IMR-90 (cell line): ENCODE measurements around the gene GRIK1. TPM values are rescaled to one million over a fixed set of nuclear protein-coding genes. Genes with fewer than 3 reads are reported as not detected.

ENCODE experiments used
- ATAC-seq: fragments of 200-7000 bp; cut with Tn5 transposase; 2 replicates; pipeline ENCODE4 v1.9.1; 2020; ENCODE audit warnings: low read depth, mild to moderate bottlenecking, moderate library complexity
- BruUV-seq: library from RNA; stranded (reverse); fragments of 400-500 nt; replicated peaks from 2 replicates; lab custom pipeline; 2021; lab: Mats Ljungman, UMichigan
- CTCF ChIA-PET: fragments of 300-600 bp; formaldehyde crosslinking; extraction: SDS; loops from one replicate; lab custom pipeline; 2021; ENCODE audit warnings: antibody characterized with exemption; lab: Yijun Ruan, JAX
- POLR2A ChIA-PET: fragments of 300-600 bp; sonication (Branson Sonifier 250); formaldehyde crosslinking; loops from one replicate; lab custom pipeline; 2022; ENCODE audit warnings: antibody characterized with exemption; ENCODE audit not compliant: unreplicated experiment; lab: Charles Lee
- DNase-seq: peaks from one replicate; pipeline ENCODE4 v3.0.0; 2013
- H2AFZ ChIP-seq: replicated peaks from 2 replicates; pipeline ENCODE3; 2013; ENCODE audit warnings: low read length, mild to moderate bottlenecking; ENCODE audit not compliant: poor library complexity
- H2AK5ac ChIP-seq: 2 replicates; pipeline ENCODE4 v1.6.1; 2013; ENCODE audit warnings: low read depth, low read length, inconsistent platforms
- H2AK9ac ChIP-seq: replicated peaks from 2 replicates; pipeline ENCODE3; 2013; ENCODE audit warnings: mild to moderate bottlenecking, low read depth, low read length, moderate library complexity; ENCODE audit not compliant: poor library complexity
- H2BK120ac ChIP-seq: 2 replicates; pipeline ENCODE4 v1.6.1; 2013; ENCODE audit warnings: low read depth, low read length, inconsistent platforms
- H2BK15ac ChIP-seq: 3 replicates; pipeline ENCODE4 v1.6.1; 2013; ENCODE audit warnings: low read depth, low read length, inconsistent platforms
- H2BK20ac ChIP-seq: 2 replicates; pipeline ENCODE4 v1.6.1; 2013; ENCODE audit warnings: low read depth, mild to moderate bottlenecking, inconsistent platforms, low read length, moderate library complexity
- H2BK5ac ChIP-seq: 2 replicates; pipeline ENCODE4 v1.6.1; 2013; ENCODE audit warnings: mild to moderate bottlenecking, low read depth, low read length, inconsistent platforms; ENCODE audit not compliant: poor library complexity, severe bottlenecking
- H3K14ac ChIP-seq: replicated peaks from 2 replicates; pipeline ENCODE4 v1.6.1; 2013; ENCODE audit warnings: low read depth, low read length, inconsistent platforms
- H3K18ac ChIP-seq: 2 replicates; pipeline ENCODE4 v1.6.1; 2013; ENCODE audit warnings: low read depth, low read length, control low read depth
- H3K23ac ChIP-seq: 2 replicates; pipeline ENCODE4 v1.6.1; 2013; ENCODE audit warnings: low read depth, low read length, inconsistent platforms
- H3K27ac ChIP-seq: 2 replicates; pipeline ENCODE4 v1.5.1; 2013; ENCODE audit warnings: mild to moderate bottlenecking, control low read depth, low read length; ENCODE audit not compliant: insufficient read depth
- H3K27me3 ChIP-seq: 2 replicates; pipeline ENCODE4 v1.6.1; 2013; ENCODE audit warnings: low read length; ENCODE audit not compliant: control insufficient read depth, insufficient read depth
- H3K36me3 ChIP-seq: 2 replicates; pipeline ENCODE4 v1.6.1; 2013; ENCODE audit warnings: low read length, mixed read lengths; ENCODE audit not compliant: control insufficient read depth, insufficient read depth
- H3K4ac ChIP-seq: 2 replicates; pipeline ENCODE4 v1.6.1; 2013; ENCODE audit warnings: low read depth, low read length, inconsistent platforms
- H3K4me1 ChIP-seq: 2 replicates; pipeline ENCODE4 v1.6.1; 2013; ENCODE audit warnings: low read length, mixed read lengths; ENCODE audit not compliant: control insufficient read depth, insufficient read depth
- H3K4me2 ChIP-seq: 2 replicates; pipeline ENCODE4 v1.6.1; 2013; ENCODE audit warnings: low read depth, mild to moderate bottlenecking, control low read depth, low read length, moderate library complexity
- H3K4me3 ChIP-seq: 2 replicates; pipeline ENCODE4 v1.5.1; 2013; ENCODE audit warnings: low read depth, mild to moderate bottlenecking, control low read depth, low read length, moderate library complexity; ENCODE audit not compliant: insufficient read depth
- H3K56ac ChIP-seq: 2 replicates; pipeline ENCODE4 v1.6.1; 2013; ENCODE audit warnings: low read length, inconsistent platforms; ENCODE audit not compliant: insufficient read depth; ENCODE audit errors: extremely low read depth
- H3K79me1 ChIP-seq, 2 experiments: 2 replicates each; pipeline ENCODE4 v1.6.1; 2013; ENCODE audit warnings: low read length in 2 of 2, inconsistent platforms in 1 of 2, low read depth in 1 of 2
- H3K9ac ChIP-seq: 2 replicates; pipeline ENCODE4 v1.6.1; 2013; ENCODE audit warnings: low read depth, low read length, control low read depth
- H3K9me1 ChIP-seq: 2 replicates; pipeline ENCODE4 v1.6.1; 2013; ENCODE audit warnings: low read length, inconsistent platforms; ENCODE audit not compliant: insufficient read depth
- H3K9me3 ChIP-seq: 2 replicates; pipeline ENCODE4 v1.6.1; 2013; ENCODE audit warnings: low read length; ENCODE audit not compliant: control insufficient read depth, insufficient read depth
- H4K20me1 ChIP-seq: 2 replicates; pipeline ENCODE4 v1.6.1; 2013; ENCODE audit warnings: low read length, inconsistent platforms; ENCODE audit not compliant: insufficient read depth
- H4K5ac ChIP-seq: 2 replicates; pipeline ENCODE4 v1.6.1; 2013; ENCODE audit warnings: mild to moderate bottlenecking, low read depth, low read length, control low read depth
- H4K8ac ChIP-seq, 2 experiments: 2 replicates each; pipeline ENCODE4 v1.6.1; 2013; ENCODE audit warnings: low read depth in 2 of 2, low read length in 2 of 2, control low read depth in 1 of 2, inconsistent platforms in 1 of 2
- H4K91ac ChIP-seq: 2 replicates; pipeline ENCODE4 v1.6.1; 2013; ENCODE audit warnings: low read depth, low read length, inconsistent platforms; ENCODE audit not compliant: insufficient read depth
- CEBPB ChIP-seq: IDR thresholded peaks from 2 replicates; pipeline ENCODE4 v1.6.1; 2012; ENCODE audit warnings: low read depth, low read length, improper control_type of control experiment
- CHD1 ChIP-seq: IDR thresholded peaks from 2 replicates; pipeline ENCODE4 v1.6.1; 2012; ENCODE audit warnings: low read depth, low read length, improper control_type of control experiment
- CTCF ChIP-seq: conservative IDR thresholded peaks from 2 replicates; pipeline ENCODE4 v1.5.1; 2012; ENCODE audit warnings: mild to moderate bottlenecking, low read depth, low read length, improper control_type of control experiment
- FOS ChIP-seq: fragments of 150-350 bp; IDR thresholded peaks from 2 replicates; pipeline ENCODE4 v1.6.1; 2016; ENCODE audit warnings: low read depth, low read length
- MAFK ChIP-seq: IDR thresholded peaks from 2 replicates; pipeline ENCODE4 v1.6.1; 2012; ENCODE audit warnings: low read depth, low read length, improper control_type of control experiment
- MAZ ChIP-seq: IDR thresholded peaks from 2 replicates; pipeline ENCODE4 v1.6.1; 2012; ENCODE audit warnings: low read depth, mild to moderate bottlenecking, low read length, improper control_type of control experiment, moderate library complexity, borderline replicate concordance
- MXI1 ChIP-seq: IDR thresholded peaks from 2 replicates; pipeline ENCODE4 v1.6.1; 2012; ENCODE audit warnings: low read depth, mild to moderate bottlenecking, low read length, moderate library complexity, borderline replicate concordance
- POLR2A ChIP-seq: IDR thresholded peaks from 2 replicates; pipeline ENCODE4 v1.6.1; 2012; ENCODE audit warnings: mild to moderate bottlenecking, low read depth, low read length
- RAD21 ChIP-seq: IDR thresholded peaks from 2 replicates; pipeline ENCODE4 v1.6.1; 2012; ENCODE audit warnings: low read length, improper control_type of control experiment
- RCOR1 ChIP-seq: IDR thresholded peaks from 2 replicates; pipeline ENCODE4 v1.6.1; 2012; ENCODE audit warnings: mild to moderate bottlenecking, low read length, improper control_type of control experiment; ENCODE audit not compliant: insufficient replicate concordance
- RFX5 ChIP-seq: IDR thresholded peaks from 2 replicates; pipeline ENCODE4 v1.8.0; 2012; ENCODE audit warnings: low read depth, mild to moderate bottlenecking, low read length, moderate library complexity
- USF2 ChIP-seq: fragments of 150-350 bp; IDR thresholded peaks from 2 replicates; pipeline ENCODE4 v1.6.1; 2017; ENCODE audit warnings: mild to moderate bottlenecking, antibody characterized with exemption, low read length, low read depth
- WGBS, 2 experiments: methylation state at CpG; one replicate each; pipeline versions ENCODE4 v1.1.5 to v1.1.7; 2013; ENCODE audit warnings: missing lambda C conversion rate in 2 of 2; ENCODE audit not compliant: insufficient read length in 1 of 2; ENCODE audit errors: extremely low coverage in 2 of 2; 5-methylcytosine and 5-hydroxymethylcytosine counted together
- dilution Hi-C: fragments of 300-500 bp; cut with HindIII; formaldehyde crosslinking; loops from one replicate; pipeline ENCODE4 v1.14.3; 2018; ENCODE audit warnings: low sequenced_read_pairs; ENCODE audit not compliant: unreplicated experiment
- in situ Hi-C: fragments of 300-500 bp; cut with MboI; formaldehyde crosslinking; loops from 3 replicates; pipeline ENCODE4 v1.14.3; 2019; ENCODE audit warnings: low sequenced_read_pairs, inconsistent platforms, mixed read lengths
- intact Hi-C: fragments of 100-400 bp; cut with micrococcal nuclease; formaldehyde crosslinking; loops from 2 replicates; pipeline ENCODE4 v1.10.0; 2022
- polyA plus RNA-seq, 3 experiments: library from polyadenylated mRNA; depleted of rRNA; stranded (reverse); fragments of >200 nt; gene quantifications; 2 replicates each; pipeline ENCODE4 v1.2.3, GENCODE V29; 2012; ENCODE audit warnings: low replicate concordance in 1 of 3
- total RNA-seq: library from RNA; depleted of rRNA; stranded (reverse); fragments of >200 nt; gene quantifications from 2 replicates; pipeline ENCODE4 v1.2.3, GENCODE V29; 2012

The GRIK1 gene
- total and polyA plus RNA-seq, 2 of the 4 experiments (the other 2 are of a cell fraction), result not detected

GRCh38 chr21:29649406-29649814, 290.4 kb downstream of the GRIK1 start:
- no peak overlapping the region for H2AFZ ChIP-seq
- no peak overlapping the region for H3K23ac ChIP-seq
- WGBS, 2 experiments, result 69% methylated on average over 3 of the region's 5 CpGs; no CpG with 5 or more reads in 1 of the 2 experiments
- no peaks in the 10 kb centered on the region for H3K79me1 ChIP-seq
- ATAC-seq (no peak), DNase-seq (no peak)
- no peak overlapping the region for H2AK5ac ChIP-seq
- dilution Hi-C loops, result no loop called here
- intact Hi-C loops, result no loop called here
- H4K5ac ChIP-seq, result no peak overlapping the region
- BruUV-seq, result no TSS peak
- H3K36me3 ChIP-seq, result no peaks in the 10 kb centered on the region
- peaks cover 4% of the 10 kb centered on the region; the same call in 1 of the 2 replicates for H3K4me1 ChIP-seq
- no peaks in the 10 kb centered on the region for H3K9me1 ChIP-seq
- H2BK20ac ChIP-seq, result no peak overlapping the region
- H2BK120ac ChIP-seq, result no peak overlapping the region
- no peak overlapping the region for H2BK15ac ChIP-seq
- no peak overlapping the region for H4K8ac ChIP-seq
- H3K9ac ChIP-seq, result no peak overlapping the region
- in situ Hi-C loops, result no loop called here
- H4K20me1 ChIP-seq, result no peaks in the 10 kb centered on the region
- TF ChIP-seq RAD21 (no peak), RCOR1 (no peak), CEBPB (no peak), MXI1 (no peak), RFX5 (no peak), MAFK (no peak), FOS (no peak), POLR2A (no peak), USF2 (no peak), CHD1 (no peak), MAZ (no peak), CTCF (no peak)
- H3K4me2 ChIP-seq, result no peak overlapping the region
- H3K4me3 ChIP-seq, result no peak overlapping the region
- no peak overlapping the region for H3K27ac ChIP-seq
- ChIA-PET CTCF (no interaction called here), POLR2A (no interaction called here)
- no peak overlapping the region for H2AK9ac ChIP-seq
- no peaks in the 10 kb centered on the region for H3K27me3 ChIP-seq
- no peak overlapping the region for H3K4ac ChIP-seq
- H4K91ac ChIP-seq, result 0 out of 2 replicates have a peak overlapping the region, but pooled peaks have one; percentile 49
- no peak overlapping the region for H3K14ac ChIP-seq
- H3K9me3 ChIP-seq, result no peaks in the 10 kb centered on the region
- no peak overlapping the region for H2BK5ac ChIP-seq
- H3K56ac ChIP-seq, result no peak overlapping the region
- H3K18ac ChIP-seq, result no peak overlapping the region
